GM12878 (cell line): ENCODE data around the gene CD2AP. TPM values are rescaled to one million over a fixed set of nuclear protein-coding genes. Genes with fewer than 3 reads are reported as not detected.

Experiments used
- ATAC-seq: fragments of 200-7000 bp; cut with Tn5 transposase; 3 replicates; pipeline ENCODE4 v1.9.1; 2020; ENCODE audit warnings: mild to moderate bottlenecking, moderate library complexity
- BruUV-seq: library from RNA; stranded (reverse); fragments of 400-500 nt; replicated peaks from 2 replicates; lab custom pipeline; 2021; lab: Mats Ljungman, UMichigan
- CTCF ChIA-PET: fragments of 300-600 bp; sonication (Branson Sonifier 250); formaldehyde crosslinking; extraction: SDS; loops from one replicate; lab custom pipeline; 2021; ENCODE audit warnings: inconsistent platforms; lab: Yijun Ruan, JAX
- POLR2A ChIA-PET: fragments of 350-600 bp; formaldehyde crosslinking; extraction: SDS; loops from one replicate; lab custom pipeline; 2021; ENCODE audit warnings: inconsistent platforms; lab: Charles Lee
- RAD21 ChIA-PET: fragments of 300-600 bp; sonication (Branson Sonifier 250); formaldehyde crosslinking; loops from one replicate; lab custom pipeline; 2023; ENCODE audit warnings: antibody characterized with exemption; ENCODE audit not compliant: unreplicated experiment; lab: Charles Lee
- SMC1A ChIA-PET: fragments of 300-600 bp; sonication (Branson Sonifier 250); formaldehyde crosslinking; loops from one replicate; lab custom pipeline; 2023; ENCODE audit not compliant: unreplicated experiment, uncharacterized antibody; lab: Charles Lee
- DNase-seq: peaks from one replicate; pipeline ENCODE4 v3.0.0-alpha.2; 2011; ENCODE audit warnings: low read depth, low spot score
- FAIRE-seq: peaks from 3 replicates; lab custom pipeline; 2011; peaks lifted over from hg19 to GRCh38; lab: Jason Lieb, UNC
- H2AFZ ChIP-seq: 2 replicates; pipeline ENCODE4 v1.6.0; 2011; ENCODE audit warnings: low read depth, low read length, control low read depth; ENCODE audit not compliant: control insufficient read depth
- H3K27ac ChIP-seq: 2 replicates; pipeline ENCODE4 v1.5.1; 2011; ENCODE audit warnings: control low read depth; ENCODE audit not compliant: control insufficient read depth, insufficient read depth
- H3K27me3 ChIP-seq, 2 experiments: replicated peaks in 1 of 2; 2 replicates each; pipeline versions ENCODE4 v1.6.0 to v1.6.1; 2011; ENCODE audit warnings: low read length in 1 of 2; ENCODE audit not compliant: control insufficient read depth in 2 of 2, insufficient read depth in 2 of 2
- H3K36me3 ChIP-seq, 2 experiments: 2 replicates each; pipeline ENCODE4 v1.5.1; 2011; ENCODE audit warnings: low read length in 1 of 2; ENCODE audit not compliant: control insufficient read depth in 2 of 2, insufficient read depth in 2 of 2
- H3K4me1 ChIP-seq: 2 replicates; pipeline ENCODE4 v1.6.1; 2011; ENCODE audit warnings: mild to moderate bottlenecking, low read length, moderate library complexity, mixed read lengths; ENCODE audit not compliant: control insufficient read depth, insufficient read depth
- H3K4me2 ChIP-seq: 2 replicates; pipeline ENCODE4 v1.6.0; 2011; ENCODE audit warnings: control low read depth; ENCODE audit not compliant: control insufficient read depth, insufficient read depth
- H3K4me3 ChIP-seq: fragments of 200-600 bp; sonication (generic); 2 replicates; pipeline ENCODE4 v1.5.1; 2016
- H3K79me2 ChIP-seq: 2 replicates; pipeline ENCODE4 v1.6.0; 2011; ENCODE audit warnings: low read length; ENCODE audit not compliant: control insufficient read depth, insufficient read depth
- H3K9ac ChIP-seq: 2 replicates; pipeline ENCODE4 v1.8.0; 2011; ENCODE audit warnings: low read length, control low read depth, mixed read lengths; ENCODE audit not compliant: control insufficient read depth, insufficient read depth
- H3K9me3 ChIP-seq: replicated peaks from 3 replicates; pipeline ENCODE4 v1.5.1; 2011; ENCODE audit warnings: mild to moderate bottlenecking, low read length; ENCODE audit not compliant: control insufficient read depth, insufficient read depth
- H4K20me1 ChIP-seq: 2 replicates; pipeline ENCODE4 v1.6.0; 2011; ENCODE audit not compliant: control insufficient read depth, insufficient read depth
- ASH2L ChIP-seq: fragments of 300-600, 200-600 bp; sonication (generic); IDR thresholded peaks from 2 replicates; pipeline ENCODE4 v1.6.1; 2017; ENCODE audit warnings: low read depth, mild to moderate bottlenecking, borderline replicate concordance
- ESRRA ChIP-seq: IDR thresholded peaks from 2 replicates; pipeline ENCODE4 v1.6.1; 2012; ENCODE audit warnings: mild to moderate bottlenecking, low read length, improper control_type of control experiment
- KAT2A ChIP-seq: conservative IDR thresholded peaks from 2 replicates; pipeline ENCODE4 v1.6.1; 2011; ENCODE audit warnings: low read depth, low read length; ENCODE audit not compliant: control insufficient read depth
- MXI1 ChIP-seq: fragments of 150-350 bp; IDR thresholded peaks from 2 replicates; pipeline ENCODE4 v1.6.1; 2011; ENCODE audit warnings: low read depth, mild to moderate bottlenecking, inconsistent platforms, low read length, improper control_type of control experiment
- NFYB ChIP-seq: IDR thresholded peaks from 2 replicates; pipeline ENCODE4 v1.6.1; 2011; ENCODE audit warnings: low read depth, mild to moderate bottlenecking, low read length, improper control_type of control experiment, moderate library complexity; ENCODE audit not compliant: insufficient read depth
- NR2C1 ChIP-seq: fragments of 450-650 bp; IDR thresholded peaks from 2 replicates; pipeline ENCODE4 v1.6.1; 2017; ENCODE audit warnings: antibody characterized with exemption, mild to moderate bottlenecking, moderate library complexity
- PML ChIP-seq: IDR thresholded peaks from 2 replicates; pipeline ENCODE4 v1.6.1; 2012; ENCODE audit warnings: low read length, inconsistent platforms
- POLR2AphosphoS5 ChIP-seq: IDR thresholded peaks from 2 replicates; pipeline ENCODE4 v1.6.1; 2011; ENCODE audit warnings: mild to moderate bottlenecking, low read length, inconsistent platforms
- SIX5 ChIP-seq: IDR thresholded peaks from 2 replicates; pipeline ENCODE4 v1.6.1; 2011; ENCODE audit warnings: mild to moderate bottlenecking, low read depth, low read length, moderate library complexity; ENCODE audit not compliant: severe bottlenecking
- WGBS: methylation state at CpG from one replicate; pipeline ENCODE4 v1.1.6; 2016; ENCODE audit warnings: low lambda C conversion rate; ENCODE audit not compliant: insufficient replicate concordance, insufficient coverage; ENCODE audit errors: missing lambda C conversion rate; 5-methylcytosine and 5-hydroxymethylcytosine counted together
- in situ Hi-C: fragments of 300-500 bp; cut with MboI; formaldehyde crosslinking; loops from 9 replicates; pipeline ENCODE4 v1.14.3; 2018; ENCODE audit warnings: mixed read lengths
- intact Hi-C: fragments of 100-400 bp; cut with micrococcal nuclease; formaldehyde crosslinking; loops from one replicate; pipeline ENCODE4 v1.14.2; 2022; ENCODE audit not compliant: unreplicated experiment
- polyA plus RNA-seq, 11 experiments: library from polyadenylated mRNA; depleted of rRNA in 4 of 11; unstranded in 6 of 11; stranded (reverse) in 5 of 11; fragments of >200 nt; fragmentation: Nextera tagmentation in 4 of 11; fragmentation: Illumina TruSeq in 1 of 11; extraction: Ambion mirVana in 4 of 11; extraction: Trizol in 1 of 11; gene quantifications; 1 replicate in 1 of 11; 2 replicates in 10 of 11; pipeline versions ENCODE4 v1.2.1 to v1.2.3, GENCODE V29; 2011 to 2016; ENCODE audit warnings: inconsistent platforms in 2 of 11, missing spikeins in 2 of 11, low read depth in 1 of 11
- total RNA-seq, 4 experiments: library from RNA; depleted of rRNA in 3 of 4; stranded (reverse); fragments of >200 nt in 3 of 4; fragmentation: Illumina TruSeq in 1 of 4; extraction: Trizol in 1 of 4; gene quantifications; 2 replicates each; pipeline versions ENCODE4 v1.2.1 to v1.2.3, GENCODE V29; 2013 to 2021
- TF ChIP-seq, protein P1 (sequence below): fragments of 150-350 bp; IDR thresholded peaks from 2 replicates; pipeline ENCODE4 v1.6.1; 2014; ENCODE audit warnings: mild to moderate bottlenecking, low read depth, low read length
- TF ChIP-seq, protein P2 (sequence below): fragments of 150-350 bp; IDR thresholded peaks from 2 replicates; pipeline ENCODE4 v1.6.1; 2016; ENCODE audit warnings: low read depth, low read length
- TF ChIP-seq, protein P3 (sequence below): fragments of 450-650 bp; IDR thresholded peaks from 2 replicates; pipeline ENCODE4 v1.6.1; 2017; ENCODE audit warnings: mild to moderate bottlenecking, low read depth, inconsistent platforms; ENCODE audit not compliant: poor library complexity, severe bottlenecking
- TF ChIP-seq, protein P4 (sequence below): fragments of 450-650 bp; IDR thresholded peaks from 2 replicates; pipeline ENCODE4 v1.6.1; 2017; ENCODE audit warnings: mild to moderate bottlenecking

CD2AP gene
- total and polyA plus RNA-seq, 10 of the 15 experiments (the other 5 are each of a cell fraction or from before 2014, with no cell fraction given): 5.4 to 46.6 (median 20.9) TPM

DNA sequence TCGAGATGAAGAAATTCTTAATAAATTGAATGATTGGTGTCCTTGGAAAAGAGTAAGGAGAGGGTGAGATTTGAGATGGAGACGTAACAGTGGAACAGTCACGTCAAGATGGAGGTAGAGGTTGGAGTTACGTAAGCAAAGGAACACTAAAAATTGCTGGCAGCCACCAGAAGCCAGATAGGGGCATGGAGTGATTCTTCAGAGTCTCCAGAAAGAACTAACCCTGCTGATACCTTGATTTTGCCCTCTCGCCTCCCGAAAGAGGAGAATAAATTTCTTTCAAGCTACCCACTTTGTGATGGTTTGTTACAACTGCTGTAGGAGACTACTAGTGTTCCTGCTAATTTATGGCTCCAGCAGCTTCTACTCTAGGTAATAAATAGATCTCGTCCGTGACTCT is 17.6 kb downstream of the CD2AP start (continued):
- TF ChIP-seq, protein P1, sequence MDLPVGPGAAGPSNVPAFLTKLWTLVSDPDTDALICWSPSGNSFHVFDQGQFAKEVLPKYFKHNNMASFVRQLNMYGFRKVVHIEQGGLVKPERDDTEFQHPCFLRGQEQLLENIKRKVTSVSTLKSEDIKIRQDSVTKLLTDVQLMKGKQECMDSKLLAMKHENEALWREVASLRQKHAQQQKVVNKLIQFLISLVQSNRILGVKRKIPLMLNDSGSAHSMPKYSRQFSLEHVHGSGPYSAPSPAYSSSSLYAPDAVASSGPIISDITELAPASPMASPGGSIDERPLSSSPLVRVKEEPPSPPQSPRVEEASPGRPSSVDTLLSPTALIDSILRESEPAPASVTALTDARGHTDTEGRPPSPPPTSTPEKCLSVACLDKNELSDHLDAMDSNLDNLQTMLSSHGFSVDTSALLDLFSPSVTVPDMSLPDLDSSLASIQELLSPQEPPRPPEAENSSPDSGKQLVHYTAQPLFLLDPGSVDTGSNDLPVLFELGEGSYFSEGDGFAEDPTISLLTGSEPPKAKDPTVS: no peak
- TF ChIP-seq, protein P2, sequence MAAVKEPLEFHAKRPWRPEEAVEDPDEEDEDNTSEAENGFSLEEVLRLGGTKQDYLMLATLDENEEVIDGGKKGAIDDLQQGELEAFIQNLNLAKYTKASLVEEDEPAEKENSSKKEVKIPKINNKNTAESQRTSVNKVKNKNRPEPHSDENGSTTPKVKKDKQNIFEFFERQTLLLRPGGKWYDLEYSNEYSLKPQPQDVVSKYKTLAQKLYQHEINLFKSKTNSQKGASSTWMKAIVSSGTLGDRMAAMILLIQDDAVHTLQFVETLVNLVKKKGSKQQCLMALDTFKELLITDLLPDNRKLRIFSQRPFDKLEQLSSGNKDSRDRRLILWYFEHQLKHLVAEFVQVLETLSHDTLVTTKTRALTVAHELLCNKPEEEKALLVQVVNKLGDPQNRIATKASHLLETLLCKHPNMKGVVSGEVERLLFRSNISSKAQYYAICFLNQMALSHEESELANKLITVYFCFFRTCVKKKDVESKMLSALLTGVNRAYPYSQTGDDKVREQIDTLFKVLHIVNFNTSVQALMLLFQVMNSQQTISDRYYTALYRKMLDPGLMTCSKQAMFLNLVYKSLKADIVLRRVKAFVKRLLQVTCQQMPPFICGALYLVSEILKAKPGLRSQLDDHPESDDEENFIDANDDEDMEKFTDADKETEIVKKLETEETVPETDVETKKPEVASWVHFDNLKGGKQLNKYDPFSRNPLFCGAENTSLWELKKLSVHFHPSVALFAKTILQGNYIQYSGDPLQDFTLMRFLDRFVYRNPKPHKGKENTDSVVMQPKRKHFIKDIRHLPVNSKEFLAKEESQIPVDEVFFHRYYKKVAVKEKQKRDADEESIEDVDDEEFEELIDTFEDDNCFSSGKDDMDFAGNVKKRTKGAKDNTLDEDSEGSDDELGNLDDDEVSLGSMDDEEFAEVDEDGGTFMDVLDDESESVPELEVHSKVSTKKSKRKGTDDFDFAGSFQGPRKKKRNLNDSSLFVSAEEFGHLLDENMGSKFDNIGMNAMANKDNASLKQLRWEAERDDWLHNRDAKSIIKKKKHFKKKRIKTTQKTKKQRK: no peak

DNA sequence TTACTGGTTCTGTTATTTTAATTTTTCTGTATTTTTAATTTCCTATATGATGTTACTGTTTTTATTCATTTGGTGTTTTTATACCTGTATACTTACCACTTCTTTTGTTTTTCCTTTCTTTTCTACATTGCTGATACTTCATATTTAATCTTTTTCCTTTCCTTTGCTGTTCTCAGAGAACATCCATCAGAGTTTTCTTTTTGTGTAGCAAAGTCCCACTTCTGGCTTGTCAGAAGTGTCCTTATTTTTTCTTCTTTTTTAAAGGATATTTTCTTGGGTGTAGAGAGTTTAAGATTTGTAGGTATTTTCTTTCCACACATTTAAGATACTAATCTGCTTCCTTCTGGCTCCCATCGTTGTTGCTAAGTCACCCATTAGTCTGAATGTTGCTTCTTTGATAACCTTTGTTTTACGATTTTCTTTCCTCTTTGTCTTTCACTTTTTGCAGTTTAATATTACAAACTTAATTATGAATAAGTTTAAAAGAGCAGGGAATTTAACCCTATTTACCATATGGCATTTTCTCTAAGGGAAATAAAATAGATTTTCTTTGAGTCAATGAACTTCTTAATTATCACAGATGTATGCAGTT is 18.5 kb downstream of the CD2AP start:
- Histone ChIP-seq H2AFZ (no peak overlapping the region), H3K9ac (no peak overlapping the region), H3K9me3 (peaks cover 5% of the 10 kb centered on the region; the same call in 2 of the 3 replicates), H3K4me3 (no peak overlapping the region), H3K27ac (no peak overlapping the region), H3K36me3 (0 out of 4 replicates have a peak, but pooled peaks cover 0 to 3% of the 10 kb centered on the region in 2 experiments), H3K27me3 (no peaks in the 10 kb centered on the region), H3K79me2 (peaks cover 87% of the 10 kb centered on the region), H3K4me1 (0 out of 2 replicates have a peak, but pooled peaks cover under 1% of the 10 kb centered on the region), H4K20me1 (no peaks in the 10 kb centered on the region), H3K4me2 (no peak overlapping the region)
- ChIA-PET RAD21 (no interaction called here), CTCF (no interaction called here), POLR2A (no interaction called here), SMC1A (no interaction called here)
- 95% methylated on average over 2 of the region's 2 CpGs for WGBS
- BruUV-seq: no TSS peak
- in situ Hi-C loops (no loop called here), intact Hi-C loops (no loop called here)
- ATAC-seq (no peak), DNase-seq (no peak), FAIRE-seq (peak; percentile 31)
- TF ChIP-seq MXI1: no peak
- TF ChIP-seq SIX5: no peak
- no peak for TF ChIP-seq NFYB
- TF ChIP-seq, protein P3, sequence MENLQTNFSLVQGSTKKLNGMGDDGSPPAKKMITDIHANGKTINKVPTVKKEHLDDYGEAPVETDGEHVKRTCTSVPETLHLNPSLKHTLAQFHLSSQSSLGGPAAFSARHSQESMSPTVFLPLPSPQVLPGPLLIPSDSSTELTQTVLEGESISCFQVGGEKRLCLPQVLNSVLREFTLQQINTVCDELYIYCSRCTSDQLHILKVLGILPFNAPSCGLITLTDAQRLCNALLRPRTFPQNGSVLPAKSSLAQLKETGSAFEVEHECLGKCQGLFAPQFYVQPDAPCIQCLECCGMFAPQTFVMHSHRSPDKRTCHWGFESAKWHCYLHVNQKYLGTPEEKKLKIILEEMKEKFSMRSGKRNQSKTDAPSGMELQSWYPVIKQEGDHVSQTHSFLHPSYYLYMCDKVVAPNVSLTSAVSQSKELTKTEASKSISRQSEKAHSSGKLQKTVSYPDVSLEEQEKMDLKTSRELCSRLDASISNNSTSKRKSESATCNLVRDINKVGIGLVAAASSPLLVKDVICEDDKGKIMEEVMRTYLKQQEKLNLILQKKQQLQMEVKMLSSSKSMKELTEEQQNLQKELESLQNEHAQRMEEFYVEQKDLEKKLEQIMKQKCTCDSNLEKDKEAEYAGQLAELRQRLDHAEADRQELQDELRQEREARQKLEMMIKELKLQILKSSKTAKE: no peak
- TF ChIP-seq ASH2L: no peak
- no peak for TF ChIP-seq KAT2A
- TF ChIP-seq NR2C1: no peak
- TF ChIP-seq PML: no peak
- no peak for TF ChIP-seq ESRRA
- TF ChIP-seq, protein P4, sequence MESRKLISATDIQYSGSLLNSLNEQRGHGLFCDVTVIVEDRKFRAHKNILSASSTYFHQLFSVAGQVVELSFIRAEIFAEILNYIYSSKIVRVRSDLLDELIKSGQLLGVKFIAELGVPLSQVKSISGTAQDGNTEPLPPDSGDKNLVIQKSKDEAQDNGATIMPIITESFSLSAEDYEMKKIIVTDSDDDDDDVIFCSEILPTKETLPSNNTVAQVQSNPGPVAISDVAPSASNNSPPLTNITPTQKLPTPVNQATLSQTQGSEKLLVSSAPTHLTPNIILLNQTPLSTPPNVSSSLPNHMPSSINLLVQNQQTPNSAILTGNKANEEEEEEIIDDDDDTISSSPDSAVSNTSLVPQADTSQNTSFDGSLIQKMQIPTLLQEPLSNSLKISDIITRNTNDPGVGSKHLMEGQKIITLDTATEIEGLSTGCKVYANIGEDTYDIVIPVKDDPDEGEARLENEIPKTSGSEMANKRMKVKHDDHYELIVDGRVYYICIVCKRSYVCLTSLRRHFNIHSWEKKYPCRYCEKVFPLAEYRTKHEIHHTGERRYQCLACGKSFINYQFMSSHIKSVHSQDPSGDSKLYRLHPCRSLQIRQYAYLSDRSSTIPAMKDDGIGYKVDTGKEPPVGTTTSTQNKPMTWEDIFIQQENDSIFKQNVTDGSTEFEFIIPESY: no peak
- TF ChIP-seq POLR2AphosphoS5: no peak
